ENCODE results near the gene ARPC5L. TPM values are rescaled to one million over a fixed set of nuclear protein-coding genes. Genes with fewer than 3 reads are reported as not detected.
"Not testable (repeated sequence)": the region's sequence is repeated elsewhere in the genome, so short reads cannot be mapped to it uniquely, and the experiment has no call there.

The ARPC5L gene
- total RNA-seq, 1 donor from 2014 or later: 30.3 TPM

GRCh38 chr9:124839612-124840299, 22.2 kb upstream of the ARPC5L start:
- Histone ChIP-seq H3K27me3 (ENCODE audit: control insufficient read depth, insufficient read depth, low read length) (no peaks in the 10 kb centered on the region), H3K36me3 (ENCODE audit: control insufficient read depth, insufficient read depth, low read length) (no peaks in the 10 kb centered on the region), H3K4me3 (ENCODE audit: low read depth, low read length) (no peak overlapping the region)
- TF ChIP-seq, protein P1, sequence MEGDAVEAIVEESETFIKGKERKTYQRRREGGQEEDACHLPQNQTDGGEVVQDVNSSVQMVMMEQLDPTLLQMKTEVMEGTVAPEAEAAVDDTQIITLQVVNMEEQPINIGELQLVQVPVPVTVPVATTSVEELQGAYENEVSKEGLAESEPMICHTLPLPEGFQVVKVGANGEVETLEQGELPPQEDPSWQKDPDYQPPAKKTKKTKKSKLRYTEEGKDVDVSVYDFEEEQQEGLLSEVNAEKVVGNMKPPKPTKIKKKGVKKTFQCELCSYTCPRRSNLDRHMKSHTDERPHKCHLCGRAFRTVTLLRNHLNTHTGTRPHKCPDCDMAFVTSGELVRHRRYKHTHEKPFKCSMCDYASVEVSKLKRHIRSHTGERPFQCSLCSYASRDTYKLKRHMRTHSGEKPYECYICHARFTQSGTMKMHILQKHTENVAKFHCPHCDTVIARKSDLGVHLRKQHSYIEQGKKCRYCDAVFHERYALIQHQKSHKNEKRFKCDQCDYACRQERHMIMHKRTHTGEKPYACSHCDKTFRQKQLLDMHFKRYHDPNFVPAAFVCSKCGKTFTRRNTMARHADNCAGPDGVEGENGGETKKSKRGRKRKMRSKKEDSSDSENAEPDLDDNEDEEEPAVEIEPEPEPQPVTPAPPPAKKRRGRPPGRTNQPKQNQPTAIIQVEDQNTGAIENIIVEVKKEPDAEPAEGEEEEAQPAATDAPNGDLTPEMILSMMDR (IDR thresholded peaks at IDR 0.05; ENCODE audit: insufficient read depth, low read length, severe bottlenecking): peak; percentile 64
- FAIRE-seq (no peak), DNase-seq (ENCODE audit: low read depth) (no peak)

DNA sequence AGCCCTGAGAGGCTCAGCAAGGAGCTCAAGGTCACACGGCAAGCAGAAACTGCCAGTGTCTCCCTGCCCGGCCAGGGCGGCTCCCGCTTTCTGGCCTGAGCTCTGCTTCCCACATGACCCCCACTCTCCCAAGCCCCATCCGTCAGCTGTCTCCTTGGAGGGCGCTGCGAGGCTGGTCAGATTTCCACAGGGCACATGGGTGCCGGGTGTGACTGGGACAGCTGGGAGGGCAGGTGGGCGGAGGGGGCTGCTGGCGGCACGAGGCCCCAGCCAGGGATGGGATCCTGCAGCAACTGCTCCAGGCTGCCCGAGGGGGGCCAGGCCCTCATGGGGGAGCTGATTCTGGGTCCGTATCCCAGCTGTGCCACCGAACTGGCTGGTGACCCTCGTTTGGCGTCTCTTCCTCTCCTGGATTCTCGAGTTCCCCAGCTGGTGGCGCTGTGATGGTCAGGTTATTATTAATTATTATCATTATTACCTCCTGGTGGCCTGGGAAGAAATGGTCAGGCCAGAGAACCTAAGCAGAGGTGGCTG, 21.6 kb upstream of the ARPC5L start:
- no peaks in the 10 kb centered on the region for H3K27me3 ChIP-seq (ENCODE audit: control insufficient read depth, insufficient read depth, low read length)
- DNase-seq (ENCODE audit: low read depth) (no peak), FAIRE-seq (no peak)
- no peak overlapping the region for H3K4me3 ChIP-seq (ENCODE audit: low read depth, low read length)
- H3K36me3 ChIP-seq (ENCODE audit: control insufficient read depth, insufficient read depth, low read length): no peaks in the 10 kb centered on the region
- TF ChIP-seq, protein P1 (IDR thresholded peaks at IDR 0.05; ENCODE audit: insufficient read depth, low read length, severe bottlenecking): peak; percentile 34

DNA sequence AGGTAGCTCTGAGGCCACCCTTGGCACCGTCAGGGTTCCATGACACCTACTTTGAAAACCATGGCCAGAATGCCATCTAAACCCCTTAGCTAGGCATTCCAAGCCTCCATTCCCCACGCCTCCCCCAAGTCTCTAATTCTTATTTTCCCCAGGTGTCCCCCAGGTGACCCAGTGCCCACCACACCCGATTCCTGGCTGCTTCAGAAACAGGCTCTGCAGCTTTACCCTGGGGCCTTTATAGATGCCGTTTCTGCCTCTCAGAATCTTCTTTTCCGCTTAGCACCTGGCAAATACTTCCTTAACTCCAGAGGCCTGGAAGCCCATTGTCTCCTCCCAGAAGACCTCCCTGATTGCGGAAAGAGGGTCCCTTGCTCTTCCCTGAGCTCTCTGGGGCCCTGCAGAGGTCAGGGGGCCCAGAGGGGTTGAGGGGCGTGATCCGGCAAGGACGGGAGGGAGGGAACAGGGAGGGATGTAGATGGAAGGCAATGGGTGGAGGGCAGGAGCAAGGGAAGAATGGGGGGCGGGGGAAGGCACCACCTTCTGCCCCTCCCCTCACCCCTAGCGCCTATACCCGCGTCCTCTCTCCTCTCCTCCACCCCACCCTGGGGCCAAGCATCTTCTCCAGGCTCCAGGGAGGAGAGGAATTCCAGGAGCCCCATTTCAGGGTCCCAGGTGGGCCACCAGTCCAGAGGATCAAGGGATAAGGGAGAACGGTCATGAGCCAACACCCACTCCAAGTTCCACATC, 20.7 kb upstream of the ARPC5L start:
- Histone ChIP-seq H3K4me3 (ENCODE audit: low read depth, low read length) (no peak overlapping the region), H3K36me3 (ENCODE audit: control insufficient read depth, insufficient read depth, low read length) (no peaks in the 10 kb centered on the region), H3K27me3 (ENCODE audit: control insufficient read depth, insufficient read depth, low read length) (no peaks in the 10 kb centered on the region)
- DNase-seq (ENCODE audit: low read depth) (no peak), FAIRE-seq (no peak)
- TF ChIP-seq, protein P1 (IDR thresholded peaks at IDR 0.05; ENCODE audit: insufficient read depth, low read length, severe bottlenecking): no peak

- DNase-seq (ENCODE audit: low read depth) (no peak), FAIRE-seq (no peak)
- no peaks in the 10 kb centered on the region for H3K36me3 ChIP-seq (ENCODE audit: control insufficient read depth, insufficient read depth, low read length)
- H3K4me3 ChIP-seq (ENCODE audit: low read depth, low read length): no peak overlapping the region
- TF ChIP-seq, protein P1 (IDR thresholded peaks at IDR 0.05; ENCODE audit: insufficient read depth, low read length, severe bottlenecking): no peak
- H3K27me3 ChIP-seq (ENCODE audit: control insufficient read depth, insufficient read depth, low read length): no peaks in the 10 kb centered on the region
These were observed 18.4 kb upstream of the ARPC5L start for GRCh38 chr9:124843456-124844034.

- no peaks in the 10 kb centered on the region for H3K36me3 ChIP-seq (ENCODE audit: control insufficient read depth, insufficient read depth, low read length)
- DNase-seq (ENCODE audit: low read depth): no peak
- no peak overlapping the region for H3K4me3 ChIP-seq (ENCODE audit: low read depth, low read length)
- TF ChIP-seq, protein P1 (IDR thresholded peaks at IDR 0.05; ENCODE audit: insufficient read depth, low read length, severe bottlenecking): no peak
- FAIRE-seq: no peak
- no peaks in the 10 kb centered on the region for H3K27me3 ChIP-seq (ENCODE audit: control insufficient read depth, insufficient read depth, low read length)
These were observed 17.6 kb upstream of the ARPC5L start for GRCh38 chr9:124844291-124844690.

GRCh38 chr9:124846467-124846866, 15.5 kb upstream of the ARPC5L start:
- not testable (repeated sequence) for H3K36me3 ChIP-seq (ENCODE audit: control insufficient read depth, insufficient read depth, low read length); DNase-seq (ENCODE audit: low read depth); H3K4me3 ChIP-seq (ENCODE audit: low read depth, low read length); H3K27me3 ChIP-seq (ENCODE audit: control insufficient read depth, insufficient read depth, low read length); FAIRE-seq

All from bronchial epithelial cell (primary cell).